ENCODE measurements around the gene DSCAM.
"Not testable (repeated sequence)": the region's sequence is repeated elsewhere in the genome, so short reads cannot be mapped to it uniquely, and the experiment has no call there.

The DSCAM gene

GRCh38 chr21:40208206-40208947 lies 638.6 kb downstream of the DSCAM start:
- no peak for DNase-seq

- DNase-seq: no peak
These were observed 646.0 kb downstream of the DSCAM start for GRCh38 chr21:40200946-40201345.

- DNase-seq: no peak
These were observed 646.8 kb downstream of the DSCAM start for GRCh38 chr21:40200126-40200525.

GRCh38 chr21:40194185-40194980 lies 652.6 kb downstream of the DSCAM start:
- peak in 1 of 2 experiments; percentile 9 for DNase-seq

GRCh38 chr21:40191616-40192015 lies 655.3 kb downstream of the DSCAM start:
- no peak for DNase-seq

GRCh38 chr21:40191196-40191595 lies 655.8 kb downstream of the DSCAM start:
- DNase-seq: no peak

- DNase-seq: no peak
These were observed 658.9 kb downstream of the DSCAM start for GRCh38 chr21:40187946-40188654.

- DNase-seq: no peak
These were observed 659.7 kb downstream of the DSCAM start for GRCh38 chr21:40187244-40187643.

GRCh38 chr21:40186045-40186444 lies 660.9 kb downstream of the DSCAM start:
- DNase-seq: no peak

GRCh38 chr21:40185208-40185607 lies 661.8 kb downstream of the DSCAM start:
- DNase-seq: no peak

- not testable (repeated sequence) for DNase-seq
These were observed 664.5 kb downstream of the DSCAM start for GRCh38 chr21:40182491-40182890.

GRCh38 chr21:40179166-40179565 lies 667.8 kb downstream of the DSCAM start:
- no peak for DNase-seq

GRCh38 chr21:40178726-40179125 lies 668.2 kb downstream of the DSCAM start:
- no peak for DNase-seq

- DNase-seq: no peak
These were observed 669.0 kb downstream of the DSCAM start for GRCh38 chr21:40177979-40178378.

- peak; percentile 2 to 56 for DNase-seq
These were observed 670.2 kb downstream of the DSCAM start for GRCh38 chr21:40176724-40177123.

- DNase-seq: no peak
These were observed 673.1 kb downstream of the DSCAM start for GRCh38 chr21:40173816-40174215.

- no peak for DNase-seq
These were observed 677.0 kb downstream of the DSCAM start for GRCh38 chr21:40169971-40170370.

GRCh38 chr21:40166291-40166843 lies 680.6 kb downstream of the DSCAM start:
- no peak for DNase-seq

- DNase-seq: no peak
These were observed 681.2 kb downstream of the DSCAM start for GRCh38 chr21:40165773-40166070.

- no peak for DNase-seq
These were observed 681.8 kb downstream of the DSCAM start for GRCh38 chr21:40164905-40165772.

- DNase-seq: no peak
These were observed 684.9 kb downstream of the DSCAM start for GRCh38 chr21:40162075-40162474.

GRCh38 chr21:40160911-40161310 lies 686.0 kb downstream of the DSCAM start:
- no peak for DNase-seq

- no peak for DNase-seq
These were observed 688.6 kb downstream of the DSCAM start for GRCh38 chr21:40158366-40158765.

Measured in NCI-H526 (cell line).